Activated CD8-positive, alpha-beta T cell treated with anti-CD3 and anti-CD28 coated beads for 36 hours (primary cell): ENCODE measurements around the gene AP5S1. TPM values are rescaled to one million over a fixed set of nuclear protein-coding genes. Genes with fewer than 3 reads are reported as not detected.
A peak's percentile ranks its signal among the peaks of the same experiment; 100 is the strongest.

Experiments used
- ATAC-seq: fragments of 200-7000 bp; cut with Tn5 transposase; one replicate; pipeline ENCODE4 v1.10.0; 2021; ENCODE audit warnings: mild to moderate bottlenecking, moderate library complexity
- CTCF ChIA-PET: fragments of 350-600 bp; sonication (Branson Sonifier 250); formaldehyde crosslinking; loops from one replicate; lab custom pipeline; 2021; ENCODE audit warnings: antibody characterized with exemption; lab: Charles Lee
- POLR2A ChIA-PET: fragments of 350-600 bp; sonication (Branson Sonifier 250); formaldehyde crosslinking; loops from one replicate; lab custom pipeline; 2021; ENCODE audit warnings: antibody characterized with exemption; lab: Charles Lee
- DNase-seq: peaks from one replicate; pipeline ENCODE4 v3.0.0-alpha.2; 2020
- H3K27ac Mint-ChIP-seq: one replicate; pipeline ENCODE4 v1.8.0; 2021; ENCODE audit warnings: mild to moderate bottlenecking, mixed read lengths
- H3K27me3 Mint-ChIP-seq: one replicate; pipeline ENCODE4 v1.8.0; 2021; ENCODE audit warnings: mixed read lengths
- H3K36me3 Mint-ChIP-seq: one replicate; pipeline ENCODE4 v1.8.0; 2021; ENCODE audit warnings: low read depth, mixed read lengths
- H3K4me1 Mint-ChIP-seq: one replicate; pipeline ENCODE4 v1.8.0; 2021; ENCODE audit warnings: low read depth, mixed read lengths
- H3K4me3 Mint-ChIP-seq: one replicate; pipeline ENCODE4 v1.8.0; 2021; ENCODE audit warnings: mild to moderate bottlenecking, moderate library complexity, mixed read lengths
- H3K9me3 Mint-ChIP-seq: one replicate; pipeline ENCODE4 v1.8.0; 2021; ENCODE audit warnings: mixed read lengths
- intact Hi-C: fragments of 100-400 bp; cut with micrococcal nuclease; formaldehyde crosslinking; loops from one replicate; pipeline ENCODE4 v1.10.0; 2022
- total RNA-seq, 2 experiments: library from RNA; stranded (reverse); gene quantifications; one replicate each; pipeline ENCODE4 v1.2.3, GENCODE V29; 2021
- TF ChIP-seq, protein P1 (sequence below): fragments of 200-600 bp; IDR thresholded peaks from one replicate; pipeline ENCODE4 v1.8.0; 2022; ENCODE audit warnings: antibody characterized with exemption, mild to moderate bottlenecking

Gene AP5S1, protein sequence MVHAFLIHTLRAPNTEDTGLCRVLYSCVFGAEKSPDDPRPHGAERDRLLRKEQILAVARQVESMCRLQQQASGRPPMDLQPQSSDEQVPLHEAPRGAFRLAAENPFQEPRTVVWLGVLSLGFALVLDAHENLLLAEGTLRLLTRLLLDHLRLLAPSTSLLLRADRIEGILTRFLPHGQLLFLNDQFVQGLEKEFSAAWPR
- total RNA-seq, result 1 to 10 TPM; 7.4 to 8.6 TPM

DNA sequence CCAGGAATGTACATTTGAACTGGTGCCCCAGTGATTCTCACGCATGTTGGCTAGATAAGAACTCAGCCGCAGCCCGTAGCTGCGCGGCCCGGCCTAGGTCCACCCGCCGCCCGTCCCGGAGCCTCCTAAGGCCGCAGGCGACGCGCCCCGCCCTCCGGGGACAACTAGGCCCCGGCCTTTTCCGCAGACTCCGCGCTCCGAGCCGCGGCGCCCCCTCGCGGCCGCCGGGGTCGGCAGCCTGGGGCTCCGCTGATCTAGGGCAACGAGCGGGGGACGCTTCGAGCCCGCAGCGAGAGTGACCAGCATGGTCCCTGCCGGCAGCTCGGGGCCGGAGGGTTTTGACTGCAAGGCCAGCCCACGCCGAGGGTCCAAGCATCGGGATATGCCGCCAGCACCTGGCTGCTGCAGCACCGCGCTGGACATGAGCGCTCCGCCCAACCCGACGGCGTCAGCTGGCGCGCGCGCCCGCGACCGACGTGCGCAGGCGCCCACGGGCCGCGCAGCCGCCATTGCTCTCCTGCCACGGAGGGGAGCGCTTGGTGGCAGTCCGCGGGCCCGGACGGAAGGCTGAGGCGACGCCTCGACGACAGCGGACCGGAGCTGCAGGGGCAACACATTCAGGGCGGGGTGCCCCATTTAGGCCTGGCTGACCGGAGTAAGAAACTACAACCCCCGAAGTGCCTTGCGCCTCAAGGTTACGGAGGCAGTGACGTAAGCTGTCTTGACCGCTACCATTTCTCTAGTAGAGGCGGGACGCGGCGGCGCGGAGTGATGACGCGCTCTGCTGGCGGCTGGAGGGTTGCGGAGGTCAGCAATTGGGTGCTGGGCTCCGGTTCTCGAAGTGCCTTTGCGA, at the start of gene AP5S1:
Gene AP5S1 (plus strand): TSS at position 500 of the 853 bp plus-strand sequence. CDS start 1,571 bp downstream, outside the sequence.
- POLR2A ChIA-PET, result interaction anchor here (0.7 to 3.5 kb wide), 12 partner anchors 8 to 196 kb away, joined by 3 to 46 read pairs (median 6); partner anchors contain the start of genes ADISSP, CDC25B and CENPB
- H3K36me3 Mint-ChIP-seq, result no peaks in the 10 kb centered on the region
- H3K4me3 Mint-ChIP-seq, result peak within 1 kb of the TSS; percentile 92
- intact Hi-C loops, result loop anchor here (2.0 kb wide), 1 partner anchor 33 kb away; the partner anchor contains the start of gene CENPB
- CTCF ChIA-PET, result interaction anchor here (0.6 to 4.0 kb wide), 24 partner anchors 8 to 845 kb away, joined by 3 to 69 read pairs (median 5); partner anchors contain the start of genes ADISSP, CDC25B, CENPB and SPEF1
- TF ChIP-seq, protein P1, sequence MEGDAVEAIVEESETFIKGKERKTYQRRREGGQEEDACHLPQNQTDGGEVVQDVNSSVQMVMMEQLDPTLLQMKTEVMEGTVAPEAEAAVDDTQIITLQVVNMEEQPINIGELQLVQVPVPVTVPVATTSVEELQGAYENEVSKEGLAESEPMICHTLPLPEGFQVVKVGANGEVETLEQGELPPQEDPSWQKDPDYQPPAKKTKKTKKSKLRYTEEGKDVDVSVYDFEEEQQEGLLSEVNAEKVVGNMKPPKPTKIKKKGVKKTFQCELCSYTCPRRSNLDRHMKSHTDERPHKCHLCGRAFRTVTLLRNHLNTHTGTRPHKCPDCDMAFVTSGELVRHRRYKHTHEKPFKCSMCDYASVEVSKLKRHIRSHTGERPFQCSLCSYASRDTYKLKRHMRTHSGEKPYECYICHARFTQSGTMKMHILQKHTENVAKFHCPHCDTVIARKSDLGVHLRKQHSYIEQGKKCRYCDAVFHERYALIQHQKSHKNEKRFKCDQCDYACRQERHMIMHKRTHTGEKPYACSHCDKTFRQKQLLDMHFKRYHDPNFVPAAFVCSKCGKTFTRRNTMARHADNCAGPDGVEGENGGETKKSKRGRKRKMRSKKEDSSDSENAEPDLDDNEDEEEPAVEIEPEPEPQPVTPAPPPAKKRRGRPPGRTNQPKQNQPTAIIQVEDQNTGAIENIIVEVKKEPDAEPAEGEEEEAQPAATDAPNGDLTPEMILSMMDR, result peak; percentile 88
- ATAC-seq, result peak; percentile 79
- no peaks in the 10 kb centered on the region for H3K9me3 Mint-ChIP-seq
- H3K27me3 Mint-ChIP-seq, result no peaks in the 10 kb centered on the region
- peak; percentile 97 for DNase-seq
- peaks cover 33% of the 10 kb centered on the region for H3K4me1 Mint-ChIP-seq
- peak within 1 kb of the TSS; percentile 97 for H3K27ac Mint-ChIP-seq

DNA sequence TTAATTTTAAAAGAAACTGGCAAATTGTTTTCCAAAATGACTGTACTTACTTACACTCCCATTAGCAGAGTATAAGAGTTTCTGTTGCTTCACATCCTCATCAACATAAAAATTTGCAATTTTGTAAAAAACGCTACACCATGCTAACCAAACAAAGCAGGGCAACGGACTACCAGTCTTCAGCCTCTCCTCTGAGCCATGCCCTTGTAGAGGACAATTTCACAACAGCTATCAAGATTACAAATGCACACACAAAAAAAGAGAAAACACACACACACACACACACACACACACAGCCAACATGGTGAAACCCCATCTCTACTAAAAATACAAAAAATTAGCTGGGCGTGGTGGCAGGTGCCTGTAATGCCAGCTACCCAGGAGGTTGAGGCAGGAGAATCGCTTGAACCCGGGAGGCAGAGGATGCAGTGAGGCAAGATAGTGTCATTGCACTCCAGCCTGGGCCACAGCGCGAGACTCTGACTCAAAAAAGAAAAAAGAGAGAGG, 48.7 kb upstream of the AP5S1 start:
- POLR2A ChIA-PET, result no interaction called here
- CTCF ChIA-PET, result interaction anchor here (0.6 to 1.3 kb wide), 2 partner anchors 15 to 47 kb away, joined by 3 to 4 read pairs; partner anchors contain the start of gene CENPB
- TF ChIP-seq, protein P1, result no peak
- no peak for ATAC-seq
- intact Hi-C loops, result no loop called here
- DNase-seq, result no peak
- Mint-ChIP-seq H3K27ac (no peak overlapping the region), H3K36me3 (no peaks in the 10 kb centered on the region), H3K4me1 (peaks cover 17% of the 10 kb centered on the region), H3K27me3 (no peaks in the 10 kb centered on the region), H3K4me3 (no peak overlapping the region), H3K9me3 (no peaks in the 10 kb centered on the region)

DNA sequence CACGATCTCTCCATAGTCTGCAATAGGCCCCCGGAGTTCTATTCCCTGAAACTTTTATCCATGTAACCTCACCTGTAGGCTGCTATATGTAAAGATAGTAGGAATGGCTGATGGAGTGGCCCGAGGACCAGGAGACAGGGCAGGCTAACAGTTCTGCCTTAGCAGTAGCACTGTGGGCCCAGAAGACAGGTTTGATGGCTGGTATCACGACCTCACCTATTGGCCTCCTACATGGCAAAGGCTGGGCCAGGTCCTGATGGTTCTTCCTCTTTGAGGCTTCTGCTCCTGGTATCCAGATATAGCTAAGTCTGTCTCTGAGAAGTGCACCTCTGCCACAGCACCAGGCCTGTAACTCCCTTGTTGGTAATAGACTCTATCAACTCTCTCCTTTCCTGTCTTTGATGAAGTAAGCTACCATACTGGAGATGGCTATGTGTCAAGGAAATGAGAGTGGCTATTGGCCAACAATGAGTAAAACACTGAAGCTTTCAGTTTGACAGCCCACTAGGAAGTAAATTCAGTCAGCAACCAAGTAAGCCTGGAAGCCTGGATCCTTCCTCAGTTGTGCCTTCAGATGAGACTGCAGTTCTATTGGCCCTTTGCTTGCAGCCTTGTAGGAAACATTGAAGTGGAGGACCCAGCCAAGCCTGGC, 44.8 kb upstream of the AP5S1 start:
- Mint-ChIP-seq H3K4me1 (peaks cover 10% of the 10 kb centered on the region), H3K36me3 (no peaks in the 10 kb centered on the region), H3K4me3 (no peak overlapping the region), H3K27ac (no peak overlapping the region), H3K27me3 (peaks cover 13% of the 10 kb centered on the region), H3K9me3 (no peaks in the 10 kb centered on the region)
- intact Hi-C loops, result no loop called here
- no peak for DNase-seq
- POLR2A ChIA-PET, result interaction anchor here (0.8 to 4.7 kb wide), 2 partner anchors 8 to 37 kb away, joined by 3 to 32 read pairs; partner anchors contain the start of gene ADISSP
- ATAC-seq, result no peak
- CTCF ChIA-PET, result interaction anchor here (0.7 to 1.3 kb wide), 2 partner anchors 64 to 80 kb away, joined by 4 to 5 read pairs; no protein-coding TSS in a partner anchor
- TF ChIP-seq, protein P1, result no peak

DNA sequence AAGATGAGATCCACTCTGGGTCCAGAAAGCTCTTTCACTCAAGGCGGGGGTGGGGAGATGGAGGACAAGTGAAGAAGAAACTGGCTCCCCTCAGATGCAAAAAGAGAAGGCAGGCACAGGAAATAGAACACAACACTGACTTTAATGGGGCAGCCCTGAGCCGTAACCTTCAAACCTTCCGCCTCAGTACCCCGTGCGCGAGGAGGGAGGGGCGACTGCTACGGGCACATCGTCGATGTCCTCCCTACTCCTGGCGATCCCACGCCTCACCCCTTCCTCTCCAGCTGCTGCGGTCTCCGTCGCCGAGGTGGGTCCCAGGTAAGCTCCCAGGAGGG, 43.0 kb upstream of the AP5S1 start:
- Mint-ChIP-seq H3K9me3 (no peaks in the 10 kb centered on the region), H3K4me3 (peak overlapping the region; percentile 73), H3K4me1 (peaks cover 21% of the 10 kb centered on the region), H3K27ac (no peak overlapping the region), H3K36me3 (no peaks in the 10 kb centered on the region), H3K27me3 (peaks cover 14% of the 10 kb centered on the region)
- POLR2A ChIA-PET, result interaction anchor here (1.3 to 4.7 kb wide), 2 partner anchors 9 to 10 kb away, joined by 6 to 32 read pairs; partner anchors contain the start of genes ADISSP and CENPB
- ATAC-seq (peak; percentile 42), DNase-seq (peak; percentile 42)
- intact Hi-C loops, result no loop called here
- TF ChIP-seq, protein P1, result no peak
- CTCF ChIA-PET, result interaction anchor here (1.3 to 3.3 kb wide), 5 partner anchors 9 to 78 kb away, joined by 3 to 21 read pairs (median 11); partner anchors contain the start of genes ADISSP and CENPB
